GM12878 (cell line): ENCODE results near the gene ZBTB24.

ENCODE experiments used
- CEBPB ChIP-seq, 2 experiments: fragments of 150-350 bp in 1 of 2; IDR thresholded peaks; 2 replicates each; pipeline ENCODE4 v1.6.1; 2012 to 2014; ENCODE audit warnings: low read depth in 2 of 2, low read length in 2 of 2, borderline replicate concordance in 1 of 2, inconsistent platforms in 1 of 2
- CTCF ChIP-seq, 3 experiments: IDR thresholded peaks in 2 of 3; conservative IDR thresholded peaks in 1 of 3; 2 replicates each; pipeline ENCODE4 v1.5.1; 2011; ENCODE audit warnings: low read depth in 3 of 3, low read length in 3 of 3, mild to moderate bottlenecking in 3 of 3, control low read depth in 2 of 3, moderate library complexity in 2 of 3, inconsistent platforms in 1 of 3, mixed read lengths in 1 of 3; ENCODE audit not compliant: control insufficient read depth in 2 of 3, insufficient read depth in 1 of 3; ENCODE audit errors: extremely low read depth in 1 of 3
- E2F4 ChIP-seq: IDR thresholded peaks from 2 replicates; pipeline ENCODE4 v1.6.1; 2012; ENCODE audit warnings: low read depth, low read length, improper control_type of control experiment
- ELK1 ChIP-seq: IDR thresholded peaks from 2 replicates; pipeline ENCODE4 v1.6.1; 2012; ENCODE audit warnings: low read depth, low read length, improper control_type of control experiment
- NFXL1 ChIP-seq: fragments of 450-650 bp; IDR thresholded peaks from 2 replicates; pipeline ENCODE4 v1.6.1; 2017; ENCODE audit warnings: antibody characterized with exemption, mild to moderate bottlenecking, borderline replicate concordance
- NKRF ChIP-seq: fragments of 450-650 bp; conservative IDR thresholded peaks from 2 replicates; pipeline ENCODE4 v1.6.1; 2017; ENCODE audit warnings: mild to moderate bottlenecking, moderate library complexity
- POLR2A ChIP-seq: IDR thresholded peaks from 2 replicates; pipeline ENCODE4 v1.6.1; 2011; ENCODE audit warnings: low read depth, mild to moderate bottlenecking, low read length
- POLR2AphosphoS5 ChIP-seq: IDR thresholded peaks from 2 replicates; pipeline ENCODE4 v1.6.1; 2011; ENCODE audit warnings: mild to moderate bottlenecking, low read length, inconsistent platforms
- RFX5 ChIP-seq: IDR thresholded peaks from 2 replicates; pipeline ENCODE4 v1.6.1; 2011; ENCODE audit warnings: low read depth, low read length, improper control_type of control experiment
- SMARCA5 ChIP-seq: fragments of 450-650 bp; IDR thresholded peaks from 2 replicates; pipeline ENCODE4 v1.6.1; 2017; ENCODE audit warnings: mild to moderate bottlenecking
- USF2 ChIP-seq: IDR thresholded peaks from 2 replicates; pipeline ENCODE4 v1.6.1; 2011; ENCODE audit warnings: low read depth, low read length, improper control_type of control experiment, borderline replicate concordance
- ZNF207 ChIP-seq: fragments of 450-650 bp; IDR thresholded peaks from 2 replicates; pipeline ENCODE4 v1.6.1; 2014; ENCODE audit warnings: antibody characterized with exemption, mild to moderate bottlenecking, borderline replicate concordance
- ZZZ3 ChIP-seq: IDR thresholded peaks from 2 replicates; pipeline ENCODE4 v1.6.1; 2011; ENCODE audit warnings: low read depth; ENCODE audit not compliant: control insufficient read depth, insufficient read length

- TF ChIP-seq POLR2A (no peak), E2F4 (no peak), CTCF (IDR thresholded peaks at IDR 0.05 in 2 of 3, conservative IDR thresholded peaks at IDR 0.05 in 1 of 3; ENCODE audit: control insufficient read depth in 2 of 3, extremely low read depth in 1 of 3, insufficient read depth in 1 of 3, low read depth in 3 of 3, low read length in 3 of 3) (no peak), SMARCA5 (no peak), ZZZ3 (no peak), POLR2AphosphoS5 (no peak), ZNF207 (no peak), NFXL1 (no peak), NKRF (no peak), USF2 (no peak), RFX5 (no peak), CEBPB (IDR thresholded peaks at IDR 0.05; ENCODE audit: borderline replicate concordance in 1 of 2, low read depth in 2 of 2, low read length in 2 of 2) (no peak), ELK1 (no peak)
These were observed 53.5 kb downstream of the ZBTB24 start for GRCh38 chr6:109429496-109429895.
